Fibroblast of peridontal ligament (primary cell): ENCODE data around the gene GALNT18.

Source experiments
- DNase-seq: peaks from one replicate; pipeline ENCODE4 v3.0.0-alpha.2; 2010; ENCODE audit errors: extremely low read depth

The GALNT18 gene

DNA sequence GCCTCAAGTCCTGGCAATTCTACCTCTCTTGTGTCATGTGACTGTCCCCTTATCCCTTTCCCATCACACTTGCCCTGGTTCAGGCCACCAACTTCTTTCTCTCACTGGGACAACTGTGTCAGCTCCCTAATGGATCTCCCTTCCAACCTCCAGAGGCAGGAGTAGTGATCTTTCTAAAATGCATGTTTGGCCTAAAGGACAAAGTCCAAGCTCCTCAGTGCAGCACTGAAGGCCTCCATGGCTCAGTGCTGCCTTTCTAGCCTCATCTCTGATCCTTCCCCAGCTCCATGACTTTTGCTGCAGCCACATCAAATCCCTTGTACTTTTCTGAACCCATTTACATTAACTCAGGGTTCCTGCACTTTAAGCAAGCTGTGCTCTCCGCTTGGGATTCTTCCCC is 349.6 kb downstream of the GALNT18 start:
- no peak for DNase-seq

DNA sequence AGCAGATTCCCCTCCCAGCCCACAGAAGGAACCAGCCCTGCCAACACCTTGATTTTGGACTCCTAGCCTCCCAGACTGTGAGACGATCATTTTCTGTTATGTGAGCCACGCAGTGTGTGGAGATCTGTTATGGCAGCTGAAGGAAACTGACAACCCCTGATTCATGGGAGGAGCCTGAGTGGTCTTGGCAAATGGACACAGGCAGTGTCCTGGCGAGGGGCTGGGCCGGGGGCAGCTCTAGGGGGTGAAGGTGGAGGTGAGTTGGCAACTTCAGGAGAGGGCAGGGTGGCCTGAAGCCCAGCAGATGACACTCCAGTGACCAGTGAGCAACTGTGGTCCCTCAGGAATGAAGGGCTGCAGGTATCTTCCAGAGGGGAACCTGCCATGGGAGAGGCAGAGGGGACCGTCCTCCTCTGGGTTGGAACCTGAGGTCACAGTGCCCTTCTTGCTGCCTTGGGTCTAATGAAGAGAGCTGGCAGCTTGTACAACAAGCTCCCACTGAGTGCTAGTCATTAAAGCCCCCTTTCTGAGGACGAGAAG is 351.5 kb downstream of the GALNT18 start:
- no peak for DNase-seq

DNA sequence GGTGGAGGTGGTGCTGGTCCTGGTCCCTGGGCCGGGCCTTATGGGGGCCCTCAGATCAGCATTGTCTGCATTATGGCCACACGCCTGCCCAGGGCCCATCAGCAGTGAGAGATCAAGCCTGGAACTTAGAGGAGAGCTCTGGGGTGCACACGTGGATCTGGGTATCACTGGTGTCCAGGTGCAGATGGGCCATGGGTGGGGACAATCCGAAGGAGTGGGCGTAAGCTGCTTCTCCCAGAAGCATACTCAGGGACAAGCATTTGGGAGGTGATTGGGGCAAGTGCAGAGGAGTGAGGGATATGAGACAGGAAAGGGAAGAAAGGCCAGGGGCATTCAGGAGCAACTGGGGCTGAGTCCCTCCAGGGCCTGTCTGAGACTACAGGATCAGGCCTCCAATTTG is 353.1 kb downstream of the GALNT18 start:
- DNase-seq, result no peak

DNA sequence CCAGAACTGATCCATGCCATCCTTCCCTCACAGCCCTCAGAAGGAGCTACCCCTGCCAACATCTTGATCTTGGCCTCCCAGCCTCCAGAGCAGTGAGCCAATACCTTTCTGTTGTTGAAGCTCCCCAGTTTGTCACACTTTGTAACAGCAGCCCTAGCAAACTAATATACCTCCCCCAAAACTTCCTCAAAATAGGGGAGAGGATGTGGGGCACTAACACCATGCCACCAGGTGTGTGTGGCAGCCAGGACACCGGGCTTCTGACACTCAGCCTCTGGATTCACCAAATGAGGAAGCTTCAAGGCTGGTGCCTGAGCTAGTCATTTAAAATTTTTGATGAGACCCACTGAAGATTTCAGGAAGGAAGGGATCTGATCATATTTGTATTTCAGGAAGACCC is 353.7 kb downstream of the GALNT18 start:
- DNase-seq, result no peak

DNA sequence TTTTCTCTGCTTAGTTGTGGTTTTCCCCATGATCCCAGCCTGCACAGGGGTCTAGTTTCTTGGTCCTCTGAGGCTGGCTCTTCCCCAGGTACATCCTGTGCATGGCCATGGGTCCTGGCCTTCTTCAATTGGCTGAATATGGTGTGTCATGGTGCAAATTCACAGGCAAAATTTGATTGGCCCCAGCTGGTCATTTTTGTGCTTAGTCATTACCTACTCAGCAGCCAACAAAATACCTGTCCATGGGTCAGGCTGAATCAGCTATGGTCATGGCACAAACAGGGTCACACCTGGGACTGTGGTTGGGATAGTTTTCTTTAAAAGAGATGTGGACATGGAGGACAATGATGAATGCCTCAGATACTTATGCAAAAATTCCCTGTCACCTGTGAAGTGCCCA is 354.5 kb downstream of the GALNT18 start:
- DNase-seq, result no peak

DNA sequence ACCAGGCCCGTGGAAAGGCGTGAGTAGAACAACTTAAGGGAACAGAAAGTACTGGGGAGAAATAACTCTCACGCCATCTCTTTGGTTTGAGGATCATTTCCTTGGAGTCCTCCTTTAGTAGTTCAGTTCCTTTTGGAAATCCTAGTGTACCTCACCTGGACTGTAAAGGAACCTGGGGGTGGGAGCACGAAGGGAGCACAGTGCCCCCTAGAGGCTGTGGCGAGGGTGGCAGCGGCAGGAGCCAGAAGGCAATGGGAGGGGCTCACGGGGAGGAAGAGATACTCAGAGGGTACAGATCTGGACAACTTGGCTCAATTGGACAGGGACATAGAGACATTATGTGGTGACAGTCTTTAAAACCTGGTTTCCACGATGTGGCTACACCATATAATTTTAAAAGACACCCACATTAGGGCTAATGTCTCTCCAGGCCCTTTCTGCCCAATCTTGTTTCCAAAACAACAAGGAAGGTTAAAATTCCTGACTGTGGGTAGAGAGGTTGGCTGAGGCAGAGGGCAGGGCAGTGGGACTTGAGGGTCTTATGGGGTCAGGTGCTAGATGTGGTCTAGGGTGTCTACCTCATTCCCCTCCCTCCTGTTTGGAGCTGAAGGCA is 355.7 kb downstream of the GALNT18 start:
- DNase-seq, result no peak

DNA sequence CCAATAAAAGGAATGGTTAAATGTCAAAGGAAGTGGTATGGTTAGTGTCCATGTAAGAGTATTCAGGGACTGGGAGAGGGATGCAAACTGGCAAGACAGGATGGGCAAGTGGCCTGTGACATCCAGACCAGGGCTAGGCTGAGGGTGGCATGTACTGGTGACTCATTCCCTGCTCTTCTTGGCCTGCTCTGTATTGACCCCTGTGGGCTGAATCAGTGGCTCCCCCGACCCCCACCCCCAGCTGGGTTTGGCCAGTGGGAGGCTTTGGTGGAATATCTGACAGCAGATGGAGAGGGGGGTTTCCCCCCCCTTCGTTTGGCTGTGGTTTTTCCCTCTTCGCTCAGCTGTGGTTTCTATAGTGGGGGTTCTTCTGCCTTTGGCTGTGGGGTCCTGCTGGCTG is 356.5 kb downstream of the GALNT18 start:
- DNase-seq, result no peak

DNA sequence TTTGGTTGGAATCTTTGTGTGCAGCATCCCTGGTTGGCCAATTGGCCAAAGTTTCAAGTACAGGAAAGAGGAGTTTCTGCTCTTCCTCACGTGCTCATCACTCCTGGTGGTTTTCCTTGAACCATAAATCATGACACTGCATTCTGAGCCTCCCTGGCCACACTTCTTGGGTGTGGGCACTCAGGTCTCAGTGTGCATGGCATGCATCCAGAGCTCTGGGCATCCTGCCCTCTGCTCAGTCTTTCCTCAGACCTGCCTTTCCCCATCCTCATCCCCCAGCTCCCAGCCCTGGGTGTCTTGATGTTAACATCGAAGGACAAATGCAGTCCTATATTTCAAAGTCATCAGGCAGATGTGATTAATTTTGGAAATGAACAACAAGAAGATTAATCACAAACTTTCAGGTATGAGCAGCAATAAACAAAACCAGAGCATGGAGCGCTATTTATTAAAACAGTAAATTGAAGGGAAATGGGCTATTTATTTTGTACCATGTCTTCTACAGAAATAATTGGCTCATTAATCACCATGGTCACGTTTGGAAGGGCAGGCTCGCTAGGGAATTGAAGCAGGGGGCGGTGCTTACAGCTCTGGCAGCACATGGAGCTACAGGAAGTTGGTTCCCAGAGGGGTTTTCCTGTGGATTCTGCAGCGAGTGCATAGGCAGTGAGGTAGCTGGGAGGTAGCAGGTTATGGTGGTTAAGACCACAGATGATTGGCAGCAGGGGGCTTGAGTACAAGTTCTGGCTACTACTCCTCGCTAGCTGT is 358.4 kb downstream of the GALNT18 start:
- DNase-seq, result no peak

DNA sequence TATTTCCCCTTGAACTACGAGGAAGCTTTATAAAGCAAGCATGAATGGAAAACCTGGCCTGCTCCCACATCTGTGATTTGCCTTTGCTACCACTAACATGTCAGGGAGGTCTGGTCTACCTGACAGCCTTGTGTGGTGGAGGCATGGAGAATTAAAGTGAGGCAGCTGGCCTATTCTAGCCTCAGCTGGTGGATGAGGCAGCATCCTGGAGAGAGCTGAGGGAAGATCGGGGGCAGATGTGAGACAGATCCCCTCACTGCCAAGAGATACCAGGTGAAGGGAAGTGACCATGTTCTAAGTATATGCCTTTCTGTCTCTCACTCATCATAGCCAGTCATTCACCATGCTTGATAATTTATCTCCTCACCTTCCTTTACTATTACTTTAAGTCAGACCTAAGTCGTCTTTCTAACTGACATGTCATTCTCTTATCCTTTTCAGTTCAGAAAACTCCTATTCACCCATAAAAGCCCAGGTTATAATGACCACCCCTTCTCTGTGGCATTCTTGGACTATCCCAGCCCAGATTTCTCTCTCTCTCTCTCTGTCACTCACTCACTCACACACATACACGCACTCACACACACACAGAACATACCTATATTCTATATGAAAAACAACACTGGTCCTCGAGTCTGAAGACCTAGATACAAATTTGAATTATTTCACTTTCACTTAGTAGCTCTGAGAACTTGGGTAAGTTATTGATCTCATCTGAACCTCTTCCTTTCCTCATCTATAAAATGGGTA is 359.5 kb downstream of the GALNT18 start:
- DNase-seq, result no peak

DNA sequence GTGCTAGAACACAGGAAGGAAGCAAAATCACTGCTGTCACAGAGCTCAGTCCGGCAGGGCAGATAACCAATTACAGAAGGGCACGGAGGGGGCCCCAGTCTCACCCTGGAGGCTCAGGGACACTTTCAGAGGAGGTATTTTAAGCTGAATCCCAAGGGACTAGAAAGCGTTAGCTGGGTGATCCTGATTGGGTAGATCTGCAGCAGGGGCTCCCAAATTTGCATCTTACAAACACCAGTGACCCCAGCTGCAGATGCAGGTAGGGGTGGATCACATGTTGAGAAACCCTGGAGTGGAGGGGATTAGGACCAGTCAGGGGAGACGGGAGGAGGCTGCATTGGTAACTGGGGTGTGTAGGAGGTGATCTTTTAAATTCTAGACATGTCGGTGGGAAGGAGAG is 360.2 kb downstream of the GALNT18 start:
- no peak for DNase-seq

DNA sequence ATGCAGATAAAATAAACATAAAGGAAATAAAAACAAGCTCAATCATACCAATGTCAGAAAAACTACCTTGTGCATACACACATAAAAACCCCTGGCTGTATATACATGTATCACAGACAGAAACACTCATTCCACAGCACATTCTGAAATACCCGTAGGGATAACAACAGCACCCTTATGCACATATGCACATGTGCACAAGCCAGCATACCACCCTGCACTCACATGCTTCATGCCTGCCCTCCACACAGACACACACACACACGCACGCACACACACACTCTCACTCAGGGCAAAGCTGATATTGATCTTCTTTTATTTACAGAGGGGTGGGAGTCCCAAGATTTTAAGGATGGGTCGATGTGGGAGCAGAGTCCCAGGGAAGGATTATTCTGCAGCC is 360.9 kb downstream of the GALNT18 start:
- DNase-seq, result no peak

DNA sequence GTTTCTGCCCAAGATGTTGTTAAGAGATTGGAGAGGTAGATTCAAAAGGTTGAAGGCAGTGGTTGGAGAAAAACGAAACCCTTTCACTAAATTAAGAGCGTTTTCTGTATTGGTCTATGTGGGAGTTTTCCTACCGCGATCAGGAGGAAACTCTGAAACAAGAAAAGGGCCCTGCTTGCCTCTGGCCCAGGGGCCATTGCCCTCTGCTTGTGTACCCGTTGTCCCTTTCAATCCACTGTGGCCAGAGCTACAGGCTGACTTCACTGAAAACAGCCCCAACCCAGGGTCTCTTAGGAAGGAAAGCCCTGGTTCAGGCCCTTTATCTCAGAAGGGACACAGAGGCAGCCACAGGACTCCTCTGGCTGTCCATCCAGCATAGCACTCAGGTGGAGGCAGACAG is 367.8 kb downstream of the GALNT18 start:
- no peak for DNase-seq

DNA sequence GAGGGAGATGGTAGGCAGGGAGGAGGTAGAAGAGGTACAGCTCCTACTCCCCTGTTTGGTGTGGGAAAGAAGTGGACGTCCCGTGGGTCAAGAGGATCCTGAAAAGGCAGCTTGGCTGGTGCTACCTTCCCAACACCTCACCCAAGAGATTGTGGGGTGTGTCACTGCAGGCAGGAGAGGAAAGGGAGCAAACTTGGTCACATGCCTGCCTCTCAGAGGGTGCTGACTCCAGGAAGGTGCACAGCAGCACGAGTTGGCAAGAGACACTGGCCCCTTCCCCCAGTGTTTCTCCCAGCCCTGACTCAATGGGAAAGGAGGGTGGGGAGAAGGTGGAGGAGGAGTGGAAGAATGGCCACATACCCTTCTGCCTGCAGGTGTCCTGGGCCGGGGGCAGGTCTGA is 368.3 kb downstream of the GALNT18 start:
- DNase-seq, result no peak

DNA sequence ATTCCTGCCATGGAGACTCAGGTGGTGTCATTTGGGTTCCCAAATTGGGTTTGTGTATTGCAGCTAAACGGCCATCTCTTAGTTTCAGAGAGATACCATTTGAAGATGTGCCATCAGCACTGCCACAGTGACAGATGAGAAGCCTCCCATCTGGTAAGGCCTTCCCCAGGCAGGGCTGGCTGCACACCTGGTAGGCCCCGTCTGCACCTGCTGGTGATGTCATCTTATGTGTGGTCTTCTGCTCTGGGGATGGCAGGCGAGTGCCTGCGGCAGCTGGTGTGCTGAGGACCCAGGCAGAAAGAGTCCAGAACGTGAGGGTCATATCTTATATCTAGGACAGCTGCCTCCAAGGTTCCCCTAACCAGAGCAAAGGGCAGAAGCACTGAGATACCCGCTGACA is 369.4 kb downstream of the GALNT18 start:
- no peak for DNase-seq

DNA sequence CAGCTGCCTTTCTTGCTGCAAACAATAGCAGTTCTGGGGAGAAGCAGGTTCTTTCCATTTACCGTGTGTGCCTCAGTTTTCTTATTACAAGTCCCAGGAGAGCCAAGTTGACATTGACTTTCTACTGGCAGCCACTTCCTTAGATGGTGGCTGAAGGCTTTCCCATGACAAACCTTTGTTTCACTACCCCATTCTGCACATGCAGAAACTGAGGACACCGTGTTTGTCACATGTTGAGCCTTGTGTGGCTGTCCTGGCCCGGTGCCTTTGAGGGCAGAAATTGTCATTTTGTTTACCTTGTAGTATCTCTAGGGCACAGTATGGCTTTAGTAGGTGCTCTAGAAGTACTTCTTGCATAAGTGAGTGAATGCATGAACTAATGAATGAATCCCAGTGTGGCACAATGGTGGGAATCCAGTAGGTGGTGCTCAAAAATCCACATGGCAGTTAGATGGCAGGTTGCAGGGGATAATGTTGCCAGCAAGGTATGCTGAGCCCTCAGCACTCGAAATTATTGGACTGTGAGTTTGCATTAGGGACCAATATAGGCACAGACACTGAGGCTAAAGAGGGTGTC is 370.3 kb downstream of the GALNT18 start:
- DNase-seq, result no peak

DNA sequence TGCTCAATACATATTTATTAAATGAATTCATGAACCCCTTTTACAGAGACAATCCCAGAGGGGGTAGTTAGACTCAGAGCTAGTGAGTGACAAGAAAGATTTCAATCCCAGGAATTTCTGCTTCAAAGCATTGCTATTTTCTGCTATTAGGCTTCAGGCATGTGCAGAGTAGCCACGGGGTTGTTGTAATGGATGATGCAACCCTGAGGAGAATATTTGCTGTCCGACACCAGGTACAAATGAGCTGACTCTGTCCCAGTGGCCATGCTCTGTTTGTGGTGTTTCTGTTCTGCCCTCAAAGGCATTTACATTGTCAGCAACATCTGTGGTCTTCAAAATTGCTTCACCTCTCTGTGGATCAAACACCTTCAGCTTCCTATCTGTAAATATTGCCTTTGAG is 371.3 kb downstream of the GALNT18 start:
- no peak for DNase-seq

DNA sequence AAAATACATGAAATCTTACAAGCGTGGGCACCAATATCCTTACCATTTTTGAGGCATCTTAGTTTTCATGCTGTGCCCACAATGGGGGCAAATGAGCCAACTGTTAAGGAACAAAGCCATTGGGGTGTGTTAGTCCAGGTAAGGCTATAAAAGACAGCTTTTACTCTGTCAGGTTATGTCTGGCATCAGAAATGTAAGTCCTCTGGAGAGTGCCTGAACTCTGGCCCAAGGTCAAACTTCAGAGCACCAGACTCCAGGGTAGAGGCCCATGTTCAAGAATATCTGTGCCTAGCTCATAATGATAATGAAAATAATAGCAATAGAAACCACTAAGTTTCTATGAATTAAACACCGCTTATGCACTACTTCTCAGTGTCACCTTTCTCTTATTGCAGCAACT is 374.2 kb downstream of the GALNT18 start:
- no peak for DNase-seq

DNA sequence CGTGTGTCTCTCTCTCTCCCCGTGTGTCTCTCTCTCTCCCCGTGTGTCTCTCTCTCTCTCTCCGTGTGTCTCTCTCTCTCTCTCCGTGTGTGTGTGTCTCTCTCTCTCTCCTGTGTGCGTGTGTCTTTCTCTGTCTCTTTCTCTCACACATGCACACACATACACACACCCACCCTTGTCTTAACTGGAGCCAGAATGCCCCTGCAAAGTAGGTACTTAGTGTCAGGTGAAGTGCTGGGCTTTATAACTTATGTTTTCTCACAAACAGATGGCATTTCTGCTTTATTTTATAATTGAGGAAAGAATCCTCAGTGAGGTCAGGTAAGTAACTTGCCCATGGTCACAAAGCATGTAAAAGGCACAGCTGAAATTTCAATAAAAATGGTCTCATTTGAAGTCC is 374.7 kb downstream of the GALNT18 start:
- no peak for DNase-seq

DNA sequence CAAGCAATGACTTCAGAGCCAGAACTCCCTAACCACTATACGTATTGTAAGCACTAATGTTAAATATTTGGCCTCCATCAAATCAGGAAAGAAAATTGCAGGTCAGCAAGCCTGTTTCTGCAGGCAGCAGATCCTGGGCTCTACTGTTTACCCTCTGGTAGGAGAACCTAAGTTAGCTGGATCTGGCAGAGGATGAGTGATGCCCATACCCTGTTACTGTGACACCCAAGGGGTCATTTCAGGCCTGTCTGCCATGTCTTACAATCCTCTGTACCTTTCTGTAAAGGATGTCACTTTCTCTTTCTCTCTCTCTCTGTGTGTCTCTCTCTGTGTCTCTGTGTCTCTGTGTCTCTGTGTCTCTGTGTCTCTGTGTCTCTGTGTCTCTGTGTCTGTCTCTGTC is 375.6 kb downstream of the GALNT18 start:
- no peak for DNase-seq

DNA sequence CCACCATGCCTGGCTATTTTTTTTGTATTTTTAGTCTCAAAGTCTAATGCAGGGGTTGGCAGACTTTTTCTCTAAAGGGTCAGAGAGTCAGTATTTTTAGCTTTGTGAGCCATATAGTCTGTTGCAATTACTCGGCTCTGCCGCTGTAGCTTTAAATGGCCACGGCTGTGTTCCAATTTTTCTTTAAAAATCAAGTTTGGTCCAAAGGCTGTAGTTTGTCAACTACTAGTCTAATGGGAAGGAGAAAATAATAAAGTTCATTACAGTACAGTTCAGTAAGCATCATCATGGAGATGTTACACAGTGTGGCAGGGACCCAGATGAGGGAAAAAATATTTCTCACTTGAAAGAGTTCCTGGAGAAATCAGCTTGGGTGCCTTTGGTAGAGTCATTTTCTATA is 376.4 kb downstream of the GALNT18 start:
- no peak for DNase-seq

DNA sequence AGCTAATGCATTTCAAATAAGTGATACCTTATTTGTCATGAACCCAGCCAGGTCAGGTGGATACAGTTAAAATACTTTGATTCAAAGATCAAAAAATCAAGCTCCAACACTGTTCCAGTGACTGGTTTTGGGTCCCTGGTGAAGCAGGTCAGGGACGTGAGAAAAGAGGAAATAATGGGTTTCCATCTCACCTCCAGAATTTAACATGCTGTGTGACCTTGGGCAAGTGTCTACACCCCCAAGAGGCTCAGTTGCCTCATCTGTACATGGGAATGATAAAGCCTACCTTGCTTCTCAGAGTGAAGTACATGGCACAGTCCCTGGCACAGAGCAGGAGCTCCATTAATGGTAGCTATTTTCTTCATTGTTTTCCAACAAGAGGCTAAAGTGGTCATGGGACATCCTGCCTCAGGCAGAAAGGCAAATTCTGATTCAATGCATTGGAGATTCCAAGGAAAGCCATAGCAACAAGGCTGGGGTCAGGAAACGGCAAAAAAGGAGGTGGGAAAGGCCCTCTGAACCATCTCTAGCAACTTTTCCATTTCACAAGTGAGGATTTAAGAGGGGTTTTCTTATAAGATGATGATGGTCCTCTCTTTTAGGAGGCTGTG is 377.2 kb downstream of the GALNT18 start:
- no peak for DNase-seq
